ENCODE results near the gene ZNF638.

The ZNF638 gene

DNA sequence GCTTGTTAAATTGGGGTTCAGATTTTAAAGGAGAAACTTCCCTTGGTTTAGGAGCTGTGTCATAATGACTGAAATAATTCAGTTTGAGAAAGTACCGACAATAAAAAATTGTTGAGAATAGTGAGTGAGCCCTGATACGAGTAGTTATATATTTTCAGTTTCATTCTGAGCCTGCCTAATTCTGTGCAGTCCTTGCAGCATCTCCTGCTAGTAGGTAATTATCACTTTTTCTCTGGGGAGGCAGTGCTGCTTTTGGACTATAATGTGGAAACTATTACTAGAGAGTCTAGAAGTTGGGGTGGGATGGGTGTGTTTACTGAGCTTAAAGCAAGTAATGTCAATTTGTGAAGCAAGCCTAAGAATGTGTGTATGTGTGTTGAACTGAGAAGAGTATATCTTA lies 21.7 kb downstream of the ZNF638 start:
- H3K27me3 Mint-ChIP-seq = no peaks in the 10 kb centered on the region
- H3K27ac Mint-ChIP-seq = peak overlapping the region; percentile 77
- H3K4me3 Mint-ChIP-seq = peak overlapping the region; percentile 11
- no peaks in the 10 kb centered on the region for H3K9me3 Mint-ChIP-seq (ENCODE audit: low read depth)
- peaks cover 57% of the 10 kb centered on the region for H3K4me1 Mint-ChIP-seq (ENCODE audit: low read depth)
- peaks cover 24% of the 10 kb centered on the region for H3K36me3 Mint-ChIP-seq

DNA sequence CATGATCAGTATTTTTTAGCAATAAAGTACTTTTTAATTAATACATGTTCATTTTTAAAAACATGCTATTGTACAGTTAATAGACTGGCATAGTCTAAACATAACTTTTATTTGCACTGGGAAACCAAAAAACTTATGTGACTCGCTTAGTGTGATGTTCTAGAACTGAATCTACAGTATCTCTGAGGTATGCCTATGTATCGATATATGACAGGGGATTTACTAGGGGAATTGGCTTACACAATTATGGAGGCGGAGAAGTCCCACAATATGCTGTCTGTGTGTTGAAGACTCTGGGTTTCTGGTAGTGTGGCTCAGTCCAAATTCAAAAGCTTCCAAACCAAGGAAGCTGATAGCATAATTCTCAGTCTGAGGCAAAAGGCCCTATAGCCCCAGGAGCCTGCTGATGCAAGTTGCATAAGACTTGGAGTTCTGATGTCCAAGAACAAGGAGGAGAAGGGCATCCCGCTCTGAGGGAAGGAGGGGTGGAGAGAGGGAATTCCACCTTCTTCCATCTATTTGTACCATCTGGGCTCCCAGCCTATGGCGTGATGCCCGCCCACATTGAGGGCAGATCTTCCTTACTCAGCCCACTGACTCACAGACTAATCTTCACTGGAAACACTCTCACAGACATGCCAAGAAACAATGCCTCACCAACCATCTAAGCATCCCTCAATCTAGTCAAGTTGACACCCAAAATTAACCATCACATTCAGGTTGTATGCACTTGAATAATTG lies 27.5 kb downstream of the ZNF638 start:
- Mint-ChIP-seq H3K9me3 (ENCODE audit: low read depth) (no peaks in the 10 kb centered on the region), H3K4me1 (ENCODE audit: low read depth) (peaks cover 52% of the 10 kb centered on the region), H3K36me3 (peaks cover 21% of the 10 kb centered on the region), H3K4me3 (no peak overlapping the region), H3K27me3 (no peaks in the 10 kb centered on the region), H3K27ac (peak overlapping the region; percentile 30)

DNA sequence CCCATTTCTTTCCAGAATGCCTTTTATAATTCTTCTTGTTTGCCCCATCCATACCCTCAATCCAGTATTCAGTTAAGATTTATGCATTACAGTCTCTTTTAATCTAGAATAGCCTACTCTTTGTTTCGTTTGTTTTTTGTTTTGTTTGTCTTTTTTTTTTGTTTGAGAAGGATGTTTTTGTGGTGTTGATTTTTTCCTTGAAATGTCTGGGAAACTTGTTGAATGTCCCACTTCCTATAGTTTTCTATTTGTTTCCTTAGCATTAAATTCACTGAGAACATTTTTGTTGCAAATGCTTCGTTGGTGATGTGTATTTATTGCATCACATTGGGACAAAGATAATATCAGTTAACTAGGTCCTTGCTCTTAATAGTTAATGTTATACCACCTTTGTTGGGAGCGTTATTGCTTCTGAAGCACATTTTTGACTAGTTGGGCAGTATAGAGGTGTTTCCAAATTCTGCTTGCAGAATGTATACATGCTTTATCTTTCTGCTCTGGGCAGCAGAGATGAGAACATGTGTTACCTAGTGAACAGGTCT lies 28.9 kb downstream of the ZNF638 start:
- Mint-ChIP-seq H3K36me3 (peaks cover 21% of the 10 kb centered on the region), H3K9me3 (ENCODE audit: low read depth) (no peaks in the 10 kb centered on the region)

GRCh38 chr2:71361631-71362030 lies 30.0 kb downstream of the ZNF638 start:
- H3K27ac Mint-ChIP-seq = peak overlapping the region; percentile 16
- H3K9me3 Mint-ChIP-seq (ENCODE audit: low read depth) = no peaks in the 10 kb centered on the region
- H3K36me3 Mint-ChIP-seq = peaks cover 21% of the 10 kb centered on the region
- H3K27me3 Mint-ChIP-seq = no peaks in the 10 kb centered on the region
- no peak overlapping the region for H3K4me3 Mint-ChIP-seq
- H3K4me1 Mint-ChIP-seq (ENCODE audit: low read depth) = peaks cover 47% of the 10 kb centered on the region

More for the DNA sequence above, 28.9 kb downstream of the ZNF638 start:
- Mint-ChIP-seq H3K27ac (peak overlapping the region; percentile 61), H3K4me1 (ENCODE audit: low read depth) (peaks cover 52% of the 10 kb centered on the region), H3K4me3 (no peak overlapping the region), H3K27me3 (no peaks in the 10 kb centered on the region)

- no peaks in the 10 kb centered on the region for H3K9me3 Mint-ChIP-seq (ENCODE audit: low read depth)
- H3K27me3 Mint-ChIP-seq = no peaks in the 10 kb centered on the region
- H3K27ac Mint-ChIP-seq = peak overlapping the region; percentile 72
- H3K4me3 Mint-ChIP-seq = no peak overlapping the region
- H3K4me1 Mint-ChIP-seq (ENCODE audit: low read depth) = peaks cover 43% of the 10 kb centered on the region
- H3K36me3 Mint-ChIP-seq = peaks cover 18% of the 10 kb centered on the region
These were observed 30.9 kb downstream of the ZNF638 start for GRCh38 chr2:71362447-71362846.

- Mint-ChIP-seq H3K9me3 (ENCODE audit: low read depth) (no peaks in the 10 kb centered on the region), H3K4me3 (no peak overlapping the region), H3K36me3 (no peaks in the 10 kb centered on the region), H3K27me3 (no peaks in the 10 kb centered on the region), H3K27ac (no peak overlapping the region), H3K4me1 (ENCODE audit: low read depth) (peaks cover 22% of the 10 kb centered on the region)
These were observed 38.4 kb downstream of the ZNF638 start for GRCh38 chr2:71370015-71370414.

DNA sequence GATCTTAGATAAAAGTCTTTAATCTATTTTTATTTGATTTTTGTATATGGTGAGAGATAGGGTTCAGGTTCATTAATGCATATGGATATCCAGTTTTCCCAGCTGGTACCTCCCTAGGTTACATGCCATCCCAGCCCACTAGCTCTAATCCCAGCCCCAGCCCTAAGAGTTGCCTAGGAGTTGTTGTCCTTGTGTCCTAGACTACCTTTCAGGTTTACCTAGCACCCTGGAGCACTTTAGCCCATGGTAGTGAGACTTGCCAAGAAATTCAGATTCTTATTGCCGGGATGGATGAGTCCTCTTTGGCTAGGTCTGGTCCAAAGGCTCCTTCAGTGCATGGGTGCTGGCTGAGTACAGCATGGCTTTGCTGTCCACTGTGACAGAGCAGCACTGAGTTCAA lies 40.5 kb downstream of the ZNF638 start:
- no peaks in the 10 kb centered on the region for H3K27me3 Mint-ChIP-seq
- peak overlapping the region; percentile 35 for H3K27ac Mint-ChIP-seq
- H3K36me3 Mint-ChIP-seq = peaks cover 5% of the 10 kb centered on the region
- H3K4me1 Mint-ChIP-seq (ENCODE audit: low read depth) = peaks cover 23% of the 10 kb centered on the region
- H3K9me3 Mint-ChIP-seq (ENCODE audit: low read depth) = no peaks in the 10 kb centered on the region
- H3K4me3 Mint-ChIP-seq = no peak overlapping the region

- peak overlapping the region; percentile 81 for H3K27ac Mint-ChIP-seq
- H3K27me3 Mint-ChIP-seq = no peaks in the 10 kb centered on the region
- H3K4me1 Mint-ChIP-seq (ENCODE audit: low read depth) = peaks cover 20% of the 10 kb centered on the region
- peaks cover 30% of the 10 kb centered on the region for H3K36me3 Mint-ChIP-seq
- H3K4me3 Mint-ChIP-seq = no peak overlapping the region
- no peaks in the 10 kb centered on the region for H3K9me3 Mint-ChIP-seq (ENCODE audit: low read depth)
These were observed 47.5 kb downstream of the ZNF638 start for GRCh38 chr2:71379086-71379485.

- Mint-ChIP-seq H3K27me3 (no peaks in the 10 kb centered on the region), H3K9me3 (ENCODE audit: low read depth) (no peaks in the 10 kb centered on the region), H3K36me3 (peaks cover 34% of the 10 kb centered on the region), H3K27ac (peak overlapping the region; percentile 69), H3K4me1 (ENCODE audit: low read depth) (peaks cover 22% of the 10 kb centered on the region), H3K4me3 (no peak overlapping the region)
These were observed 49.1 kb downstream of the ZNF638 start for GRCh38 chr2:71380665-71381064.

DNA sequence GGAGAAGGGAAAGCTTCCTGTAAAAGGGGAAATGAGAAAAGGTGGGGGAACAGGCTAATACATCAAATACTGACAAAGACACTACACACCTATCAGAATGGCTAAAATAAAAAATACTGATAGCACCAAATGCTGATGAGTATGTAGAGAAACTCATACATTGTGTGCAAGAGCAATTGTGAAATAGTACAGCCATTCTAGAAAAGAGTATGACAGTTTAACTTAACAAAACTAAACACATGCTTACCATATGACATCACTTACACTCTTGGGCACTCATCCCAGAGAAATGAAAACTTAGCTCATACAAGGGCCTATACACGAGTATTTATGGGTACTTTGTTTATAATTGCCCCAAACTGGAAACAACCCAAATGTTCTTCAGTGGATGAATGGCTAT lies 53.4 kb downstream of the ZNF638 start:
- peaks cover 2% of the 10 kb centered on the region for H3K4me1 Mint-ChIP-seq (ENCODE audit: low read depth)
- H3K9me3 Mint-ChIP-seq (ENCODE audit: low read depth) = no peaks in the 10 kb centered on the region
- no peak overlapping the region for H3K27ac Mint-ChIP-seq
- H3K36me3 Mint-ChIP-seq = peaks cover 32% of the 10 kb centered on the region
- H3K4me3 Mint-ChIP-seq = no peak overlapping the region
- no peaks in the 10 kb centered on the region for H3K27me3 Mint-ChIP-seq

- H3K36me3 Mint-ChIP-seq = peaks cover 31% of the 10 kb centered on the region
- no peak overlapping the region for H3K4me3 Mint-ChIP-seq
- no peaks in the 10 kb centered on the region for H3K27me3 Mint-ChIP-seq
- H3K4me1 Mint-ChIP-seq (ENCODE audit: low read depth) = peaks cover 2% of the 10 kb centered on the region
- H3K27ac Mint-ChIP-seq = no peak overlapping the region
- no peaks in the 10 kb centered on the region for H3K9me3 Mint-ChIP-seq (ENCODE audit: low read depth)
These were observed 56.6 kb downstream of the ZNF638 start for GRCh38 chr2:71388214-71388613.

DNA sequence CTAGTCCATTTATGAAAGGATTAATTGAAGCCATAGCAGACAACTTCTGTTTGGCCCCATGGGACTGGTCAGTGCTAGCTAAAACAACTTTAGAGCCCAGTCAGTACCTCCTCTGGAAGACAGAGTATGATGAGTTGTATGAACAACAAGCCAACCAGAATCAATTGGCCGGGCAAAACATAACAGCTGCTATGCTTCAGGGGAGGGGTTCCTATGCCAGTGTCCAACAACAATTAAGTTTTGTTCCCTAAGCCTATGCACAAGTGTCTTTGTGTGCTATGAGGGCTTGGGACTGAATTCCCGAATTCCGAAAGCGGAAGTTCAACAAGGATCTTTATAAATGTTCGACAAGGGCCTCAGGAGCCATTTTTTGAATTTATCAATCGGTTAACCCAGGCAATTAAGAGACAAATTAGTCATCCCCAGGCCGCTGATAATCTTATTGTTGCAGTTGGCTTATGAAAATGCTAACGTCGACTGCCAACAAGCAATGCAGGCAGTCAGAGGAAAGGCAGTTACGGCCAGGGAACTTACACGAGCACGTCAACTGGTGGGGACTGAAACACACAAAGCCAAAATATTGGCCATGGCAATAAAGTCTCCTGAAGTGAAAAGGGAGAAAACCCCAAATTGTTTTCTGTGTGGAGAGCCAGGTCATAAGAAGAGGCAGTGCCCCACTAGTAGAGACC lies 57.9 kb downstream of the ZNF638 start:
- Mint-ChIP-seq H3K9me3 (ENCODE audit: low read depth) (no peaks in the 10 kb centered on the region), H3K27ac (no peak overlapping the region), H3K27me3 (no peaks in the 10 kb centered on the region), H3K36me3 (peaks cover 27% of the 10 kb centered on the region), H3K4me3 (no peak overlapping the region), H3K4me1 (ENCODE audit: low read depth) (no peaks in the 10 kb centered on the region)

DNA sequence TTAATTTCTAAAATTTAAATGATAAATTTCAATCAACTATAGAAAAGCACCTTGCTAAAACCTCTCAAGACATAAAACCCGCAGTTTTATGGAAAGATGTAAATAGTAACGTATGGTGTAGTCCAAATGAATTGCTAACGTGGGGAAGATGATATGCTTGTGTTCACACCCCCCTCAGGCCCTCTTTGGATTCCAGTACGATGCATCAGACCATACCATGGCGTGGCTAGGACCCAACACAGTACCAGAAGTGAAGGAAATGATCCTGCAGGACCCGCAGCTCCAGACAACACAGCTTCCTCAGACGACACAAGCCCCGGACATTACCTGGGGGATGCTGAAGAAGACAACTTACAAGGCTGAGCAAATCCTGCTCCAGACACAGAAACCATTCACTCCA lies 61.6 kb downstream of the ZNF638 start:
- H3K4me1 Mint-ChIP-seq (ENCODE audit: low read depth) = peaks cover 3% of the 10 kb centered on the region
- no peaks in the 10 kb centered on the region for H3K9me3 Mint-ChIP-seq (ENCODE audit: low read depth)
- no peak overlapping the region for H3K27ac Mint-ChIP-seq
- H3K4me3 Mint-ChIP-seq = no peak overlapping the region
- H3K36me3 Mint-ChIP-seq = peaks cover 26% of the 10 kb centered on the region
- H3K27me3 Mint-ChIP-seq = no peaks in the 10 kb centered on the region

- peaks cover 19% of the 10 kb centered on the region for H3K36me3 Mint-ChIP-seq
- no peaks in the 10 kb centered on the region for H3K9me3 Mint-ChIP-seq (ENCODE audit: low read depth)
- no peaks in the 10 kb centered on the region for H3K27me3 Mint-ChIP-seq
These were observed 63.9 kb downstream of the ZNF638 start for GRCh38 chr2:71395471-71395870.

GRCh38 chr2:71402427-71402826 lies 70.8 kb downstream of the ZNF638 start:
- H3K9me3 Mint-ChIP-seq (ENCODE audit: low read depth) = no peaks in the 10 kb centered on the region
- H3K4me1 Mint-ChIP-seq (ENCODE audit: low read depth) = peaks cover 7% of the 10 kb centered on the region
- H3K27me3 Mint-ChIP-seq = no peaks in the 10 kb centered on the region
- no peak overlapping the region for H3K27ac Mint-ChIP-seq
- H3K36me3 Mint-ChIP-seq = peaks cover 22% of the 10 kb centered on the region
- H3K4me3 Mint-ChIP-seq = no peak overlapping the region

More at GRCh38 chr2:71395471-71395870, 63.9 kb downstream of the ZNF638 start:
- H3K27ac Mint-ChIP-seq = no peak overlapping the region
- H3K4me3 Mint-ChIP-seq = no peak overlapping the region
- peaks cover 4% of the 10 kb centered on the region for H3K4me1 Mint-ChIP-seq (ENCODE audit: low read depth)

Measured in activated naive CD8-positive, alpha-beta T cell (primary cell).